HG02938 (cell line): ENCODE results near the gene PCCA.
"Not testable (repeated sequence)": the region's sequence is repeated elsewhere in the genome, so short reads cannot be mapped to it uniquely, and the experiment has no call there.

Source experiments
- ATAC-seq: cut with Tn5 transposase; IDR thresholded peaks from one replicate; pipeline ENCODE4 v1.9.1; 2021; ENCODE audit warnings: mild to moderate bottlenecking, moderate library complexity; ENCODE audit not compliant: unreplicated experiment

The PCCA gene, protein sequence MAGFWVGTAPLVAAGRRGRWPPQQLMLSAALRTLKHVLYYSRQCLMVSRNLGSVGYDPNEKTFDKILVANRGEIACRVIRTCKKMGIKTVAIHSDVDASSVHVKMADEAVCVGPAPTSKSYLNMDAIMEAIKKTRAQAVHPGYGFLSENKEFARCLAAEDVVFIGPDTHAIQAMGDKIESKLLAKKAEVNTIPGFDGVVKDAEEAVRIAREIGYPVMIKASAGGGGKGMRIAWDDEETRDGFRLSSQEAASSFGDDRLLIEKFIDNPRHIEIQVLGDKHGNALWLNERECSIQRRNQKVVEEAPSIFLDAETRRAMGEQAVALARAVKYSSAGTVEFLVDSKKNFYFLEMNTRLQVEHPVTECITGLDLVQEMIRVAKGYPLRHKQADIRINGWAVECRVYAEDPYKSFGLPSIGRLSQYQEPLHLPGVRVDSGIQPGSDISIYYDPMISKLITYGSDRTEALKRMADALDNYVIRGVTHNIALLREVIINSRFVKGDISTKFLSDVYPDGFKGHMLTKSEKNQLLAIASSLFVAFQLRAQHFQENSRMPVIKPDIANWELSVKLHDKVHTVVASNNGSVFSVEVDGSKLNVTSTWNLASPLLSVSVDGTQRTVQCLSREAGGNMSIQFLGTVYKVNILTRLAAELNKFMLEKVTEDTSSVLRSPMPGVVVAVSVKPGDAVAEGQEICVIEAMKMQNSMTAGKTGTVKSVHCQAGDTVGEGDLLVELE

DNA sequence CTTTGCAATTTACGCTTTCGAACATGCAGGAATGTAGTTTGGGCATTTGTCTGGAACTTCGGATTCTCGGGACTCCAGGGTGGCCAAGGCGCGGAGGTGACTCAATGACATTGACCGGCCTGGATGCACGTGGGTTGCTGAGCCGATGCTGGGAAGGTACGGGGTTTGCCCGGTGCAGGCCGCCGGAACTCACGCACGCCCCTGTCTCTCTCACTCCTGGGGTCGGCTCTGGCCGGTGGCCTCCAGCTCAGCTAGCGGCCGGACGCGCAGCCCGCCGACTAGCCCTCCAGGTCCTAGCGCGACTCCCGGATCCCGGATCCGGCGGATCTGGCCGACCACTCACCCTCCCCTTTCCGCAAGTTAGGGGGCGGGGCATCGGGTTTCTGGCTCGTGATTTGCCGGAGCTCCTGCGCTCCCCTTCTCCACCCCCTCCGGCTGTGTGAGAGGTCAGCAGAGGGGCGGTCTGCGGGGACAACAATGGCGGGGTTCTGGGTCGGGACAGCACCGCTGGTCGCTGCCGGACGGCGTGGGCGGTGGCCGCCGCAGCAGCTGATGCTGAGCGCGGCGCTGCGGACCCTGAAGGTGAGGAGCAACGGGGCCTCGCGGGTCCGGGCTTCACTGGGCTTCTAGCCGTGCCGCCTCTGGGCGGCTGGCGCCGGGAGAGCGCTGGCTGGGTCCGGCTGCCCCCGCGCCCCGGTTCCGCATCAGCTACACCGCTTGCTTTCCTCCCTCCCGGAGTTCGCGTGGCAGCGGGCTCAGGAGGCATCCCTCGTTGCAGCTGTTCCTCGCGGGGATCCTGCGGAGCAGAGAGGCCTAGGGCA is at the start of gene PCCA:
Gene PCCA, plus strand, starts transcription at position 450 of the 821 bp plus-strand sequence. Its CDS starts 28 bp downstream, at position 478.
- peak; percentile 93 for ATAC-seq

GRCh38 chr13:100039740-100040139 is 49.2 kb upstream of the PCCA start:
- no peak for ATAC-seq

GRCh38 chr13:100040196-100040595 is 48.7 kb upstream of the PCCA start:
- no peak for ATAC-seq

- no peak for ATAC-seq
These were observed 44.0 kb upstream of the PCCA start for GRCh38 chr13:100044936-100045335.

- no peak for ATAC-seq
These were observed 43.5 kb upstream of the PCCA start for GRCh38 chr13:100045355-100045754.

DNA sequence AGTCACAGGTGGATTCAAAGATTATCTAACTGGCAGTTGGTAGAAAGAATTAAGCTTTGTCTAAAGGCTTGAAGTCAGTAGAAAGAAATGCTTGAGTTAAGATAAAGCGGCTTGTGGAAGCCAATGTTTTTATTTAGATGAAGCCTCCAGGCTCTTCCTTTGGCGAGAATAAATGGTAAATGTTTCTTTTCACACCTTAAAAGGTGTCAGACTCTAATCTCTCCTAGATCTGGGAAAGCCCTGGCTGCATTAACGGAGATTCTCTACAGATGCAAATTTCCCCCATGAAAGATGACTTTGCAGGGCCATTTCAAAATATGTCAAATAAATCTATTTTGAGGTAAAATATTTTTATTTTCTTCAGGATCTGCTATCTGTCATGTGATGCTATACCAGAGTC is 37.8 kb upstream of the PCCA start:
- no peak for ATAC-seq

DNA sequence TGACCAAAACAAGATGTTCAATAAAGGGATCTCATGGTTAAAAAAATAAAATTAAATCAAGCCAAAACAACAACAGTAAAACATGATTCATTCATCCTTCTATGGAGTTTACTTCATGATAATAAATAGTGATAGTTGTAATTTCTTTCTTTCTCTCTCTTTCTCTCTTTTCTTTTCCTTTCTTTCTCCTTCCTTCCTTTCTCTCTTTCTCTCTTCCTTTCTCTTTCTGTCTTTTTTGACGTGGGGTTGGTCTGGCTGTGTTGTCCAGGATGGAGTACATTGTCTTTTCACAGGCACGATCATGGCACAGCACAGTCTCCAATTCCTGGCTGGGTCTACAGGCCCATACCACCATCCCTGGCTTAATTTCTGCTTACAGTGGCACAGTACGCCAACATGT is 29.1 kb upstream of the PCCA start:
- no peak for ATAC-seq

DNA sequence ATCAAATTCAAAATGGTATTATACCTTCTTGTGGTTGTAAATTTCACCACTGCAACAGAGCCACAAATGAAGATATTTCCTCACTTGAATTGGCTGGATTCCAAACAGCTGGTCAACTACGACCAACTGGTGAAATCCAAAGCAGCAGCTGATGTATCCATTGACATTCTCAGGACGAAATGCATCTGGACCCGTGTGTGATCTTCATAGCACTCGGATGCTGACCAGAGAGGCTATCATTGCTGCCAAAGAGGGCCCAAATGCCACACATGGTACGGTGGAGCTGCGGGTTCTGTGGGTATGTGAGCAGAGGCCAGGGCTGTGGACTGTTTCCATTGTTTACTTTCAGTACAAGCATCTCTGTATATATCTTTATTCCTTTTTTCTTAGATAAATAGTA is 25.6 kb upstream of the PCCA start:
- ATAC-seq, result no peak

GRCh38 chr13:100063906-100064305 is 25.0 kb upstream of the PCCA start:
- no peak for ATAC-seq

DNA sequence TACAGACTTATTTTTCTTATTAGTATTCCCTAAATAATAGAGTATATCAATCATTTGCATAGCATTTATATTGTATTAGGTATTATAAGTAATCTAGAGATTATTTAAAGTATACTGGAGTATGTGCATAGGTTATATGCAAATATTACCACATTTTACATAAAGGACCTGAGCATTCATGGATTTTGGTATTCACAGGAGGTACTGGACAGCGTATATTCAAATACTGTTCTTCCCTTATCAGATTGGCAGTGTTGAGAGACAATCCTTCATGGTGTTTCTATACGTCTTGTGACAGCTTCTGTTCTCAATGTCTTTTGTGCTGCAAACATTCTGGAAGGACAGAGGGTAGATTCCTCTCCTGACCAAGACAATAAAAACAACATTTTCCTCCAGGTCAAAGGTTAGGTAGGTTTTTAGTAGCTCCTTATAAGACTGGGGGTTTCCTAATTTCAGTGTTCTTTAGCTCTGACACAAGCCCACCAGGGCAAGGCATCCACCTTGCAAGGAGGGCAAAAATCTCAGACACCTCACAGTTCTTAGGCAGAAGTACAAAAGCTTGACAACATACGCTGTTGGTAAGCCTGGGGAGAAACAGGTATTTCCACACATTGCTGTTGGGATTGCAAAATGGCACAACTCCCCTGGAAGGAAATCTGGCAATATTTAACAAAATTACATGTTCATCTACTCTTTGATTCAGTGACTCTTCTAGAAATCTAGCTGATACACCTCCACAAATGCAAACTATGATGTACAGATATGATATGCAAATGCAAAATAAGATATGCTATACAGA is 20.6 kb upstream of the PCCA start:
- ATAC-seq, result no peak

GRCh38 chr13:100069278-100069677 is 19.6 kb upstream of the PCCA start:
- ATAC-seq, result no peak

- ATAC-seq, result no peak
These were observed 12.9 kb upstream of the PCCA start for GRCh38 chr13:100075700-100076587.

DNA sequence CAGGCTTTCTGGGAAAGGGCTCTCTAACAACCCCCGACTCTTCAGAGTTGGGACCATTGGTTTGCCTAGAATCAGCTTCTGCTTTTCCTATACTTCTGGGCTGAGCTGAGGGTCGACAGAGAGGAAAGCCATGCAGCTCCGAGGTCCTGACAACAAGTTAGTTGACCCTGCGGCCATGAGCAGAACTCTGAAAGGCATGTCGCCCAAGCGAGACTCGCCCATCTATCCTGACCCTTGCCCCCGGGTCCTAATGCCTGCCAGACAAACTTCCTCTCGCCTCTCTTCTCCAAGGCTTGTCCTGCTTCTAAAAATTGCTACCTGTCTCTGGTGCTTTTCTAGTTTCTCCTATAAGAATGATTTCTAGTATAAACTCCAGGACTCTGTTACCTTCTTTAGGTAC is 9.9 kb upstream of the PCCA start:
- not testable (repeated sequence) for ATAC-seq

DNA sequence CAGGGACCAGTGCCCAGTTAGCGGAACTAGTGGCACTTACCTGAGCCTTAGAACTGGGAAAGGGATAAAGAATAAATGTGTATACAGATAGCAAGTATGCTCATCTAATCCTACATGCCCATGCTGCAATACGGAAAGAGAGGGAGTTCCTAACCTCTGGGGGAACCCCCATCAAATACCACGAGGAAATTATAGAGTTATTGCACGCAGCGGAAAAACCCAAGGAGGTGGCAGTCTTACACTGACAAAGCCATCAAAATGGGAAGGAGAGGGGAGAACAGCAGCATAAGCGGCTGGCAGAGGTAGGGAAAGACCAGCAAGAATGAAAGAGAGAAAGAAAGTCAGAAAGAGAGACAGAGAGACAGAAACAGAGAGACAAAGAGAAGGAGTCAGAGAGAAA is 5.5 kb upstream of the PCCA start:
- not testable (repeated sequence) for ATAC-seq

- ATAC-seq, result no peak
These were observed 635 bp upstream of the PCCA start for GRCh38 chr13:100088273-100088643.

DNA sequence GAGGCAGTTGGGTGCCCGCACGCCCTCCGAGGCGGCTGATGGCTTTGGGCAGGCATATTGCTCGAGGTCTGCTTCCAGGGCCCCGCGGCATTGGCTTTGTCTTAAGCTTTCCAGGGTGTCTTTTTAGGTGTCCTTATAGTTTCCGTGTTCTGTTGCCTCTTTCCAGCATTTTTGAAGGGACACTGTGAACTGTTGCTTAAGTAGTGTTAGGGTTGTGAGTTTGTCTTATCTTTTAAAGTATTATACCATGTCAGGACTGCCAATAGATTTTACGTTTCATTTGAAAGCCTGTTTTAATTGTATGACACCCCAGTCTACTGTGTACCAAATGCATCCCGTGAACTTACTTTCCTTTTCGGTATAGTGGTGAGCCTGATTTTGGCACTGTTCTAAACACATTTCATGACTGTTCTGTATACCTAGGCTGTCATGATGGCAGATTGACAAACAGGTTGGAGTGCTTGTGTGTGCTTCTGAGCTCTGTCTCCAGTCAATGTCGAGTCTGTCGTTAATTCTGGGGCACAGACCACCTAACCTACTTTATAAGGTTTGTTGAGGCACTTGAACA is 656 bp downstream of the PCCA start:
- peak; percentile 37 for ATAC-seq

DNA sequence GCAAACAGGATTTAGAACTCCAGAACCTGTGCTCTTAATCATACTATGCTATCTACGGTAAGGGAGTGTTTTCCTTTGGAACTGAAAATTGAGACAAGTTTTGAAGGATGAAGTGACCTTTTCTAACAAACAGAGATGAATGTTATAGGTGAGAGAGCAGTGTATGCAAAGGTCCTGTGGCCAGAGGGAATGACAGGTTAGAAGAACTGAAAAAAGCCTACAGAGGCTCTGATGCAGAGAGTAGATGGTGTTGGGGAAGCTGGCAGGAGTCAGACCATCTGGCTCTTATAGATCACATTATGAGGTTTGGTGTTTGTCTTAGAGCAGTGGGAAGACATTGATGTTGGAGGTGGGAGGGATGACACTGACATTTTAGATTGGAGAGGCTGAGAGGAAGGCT is 2.0 kb downstream of the PCCA start:
- ATAC-seq, result no peak

DNA sequence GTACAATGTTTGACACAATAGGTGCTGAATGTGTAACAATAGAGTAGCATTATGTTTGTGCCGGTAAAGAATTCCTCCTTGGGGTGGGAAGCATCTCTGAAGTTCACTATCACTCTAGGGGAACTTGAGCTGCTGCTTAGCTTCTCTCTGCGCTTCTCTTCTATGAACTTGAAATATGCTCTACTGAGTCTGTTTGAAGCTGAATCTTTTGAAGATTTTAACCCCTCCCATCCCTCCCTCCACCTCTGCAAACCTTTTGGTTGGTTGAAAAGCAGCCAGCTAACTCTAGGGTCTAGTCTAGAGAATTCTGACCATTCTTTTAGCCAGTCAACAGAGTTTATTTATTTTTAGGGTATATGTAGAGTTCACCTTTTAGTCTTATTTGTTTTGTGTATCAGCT is 2.5 kb downstream of the PCCA start:
- ATAC-seq, result no peak

DNA sequence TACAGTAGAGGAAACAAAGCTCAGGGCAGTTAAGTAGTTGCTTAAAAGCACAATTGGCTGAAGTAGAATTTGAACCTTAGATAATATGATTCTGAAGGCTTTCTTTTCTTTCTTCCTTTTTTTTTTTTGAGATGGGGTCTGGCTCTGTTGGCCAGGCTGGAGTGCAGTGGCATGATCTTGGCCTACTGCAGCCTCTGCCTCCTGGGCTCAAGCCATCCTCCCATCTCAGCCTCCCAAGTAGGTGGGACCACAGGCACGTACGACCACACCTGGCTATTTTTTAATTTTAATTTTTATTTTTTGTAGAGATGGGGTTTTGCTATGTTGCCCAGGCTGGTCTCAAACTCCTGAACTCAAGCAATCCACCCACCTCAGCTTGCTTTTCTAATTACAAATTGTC is 3.4 kb downstream of the PCCA start:
- ATAC-seq, result not testable (repeated sequence)
